Body of pancreas (tissue), 4 donors: ENCODE results near the gene ELK1. TPM values are rescaled to one million over a fixed set of nuclear protein-coding genes. Genes with fewer than 3 reads are reported as not detected.

Experiments
- ATAC-seq: fragments of 150-250 bp; one replicate; pipeline ENCODE4 v1.9.1; 2016
- DNase-seq, 4 donors: peaks; one replicate each; pipeline ENCODE4 v3.0.0-alpha.2; 2019
- H3K27ac ChIP-seq, 4 donors: fragments of 200-600 bp; sonication (generic); 1 replicate in 3 of 4; 2 replicates in 1 of 4; pipeline versions ENCODE4 v1.5.1 to v1.6.1; 2016 to 2019; ENCODE audit warnings: mild to moderate bottlenecking in 1 of 4, mixed read lengths in 1 of 4, moderate library complexity in 1 of 4
- H3K27me3 ChIP-seq, 2 donors: fragments of 200-600 bp; sonication (generic); one replicate each; pipeline ENCODE4 v1.6.0; 2016; ENCODE audit warnings: mild to moderate bottlenecking in 1 of 2
- H3K36me3 ChIP-seq, 2 donors: fragments of 200-600 bp; sonication (generic); replicated peaks in 1 of 2; 2 replicates each; pipeline ENCODE4 v1.5.1; 2016; ENCODE audit warnings: low read depth in 2 of 2; ENCODE audit not compliant: insufficient read depth in 1 of 2
- H3K4me1 ChIP-seq: fragments of 200-600 bp; sonication (generic); one replicate; pipeline ENCODE4 v1.6.0; 2016
- H3K4me3 ChIP-seq, 2 donors: fragments of 200-600 bp; sonication (generic); 1 replicate in 1 of 2; 2 replicates in 1 of 2; pipeline ENCODE4 v1.5.1; 2016 to 2019
- H3K9me3 ChIP-seq, 3 donors: fragments of 200-600 bp; sonication (generic); 1 replicate in 2 of 3; 2 replicates in 1 of 3; pipeline ENCODE4 v1.5.1; 2016
- CTCF ChIP-seq, 7 experiments: fragments of 450-650 bp in 4 of 7; fragments of 200-600 bp in 3 of 7; sonication (generic) in 3 of 7; IDR thresholded peaks; one replicate each; pipeline ENCODE4 v1.5.1; 2016 to 2019; ENCODE audit warnings: antibody characterized with exemption in 7 of 7
- POLR2A ChIP-seq, 3 donors: fragments of 450-650 bp; IDR thresholded peaks; one replicate each; pipeline ENCODE4 v1.6.1; 2016; ENCODE audit warnings: antibody characterized with exemption in 3 of 3, mild to moderate bottlenecking in 2 of 3
- WGBS, 2 donors: methylation state at CpG; one replicate each; pipeline ENCODE4 v1.1.5; 2017; 5-methylcytosine and 5-hydroxymethylcytosine counted together
- intact Hi-C: fragments of 100-400 bp; cut with DNase I; formaldehyde crosslinking; loops from one replicate; pipeline ENCODE4 v1.15.1; 2023
- total RNA-seq, 2 donors: library from RNA; depleted of rRNA; stranded (reverse); fragments of >200 nt; gene quantifications; one replicate each; pipeline ENCODE4 v1.1.0, GENCODE V29; 2016

Gene ELK1
- total RNA-seq, 2 donors from 2014 or later = 6.9 to 9.9 TPM

- 0% methylated on average over 12 of the region's 13 CpGs; no CpG with 5 or more reads in 1 of the 2 donors for WGBS, 2 donors
- H3K4me3 ChIP-seq = peak overlapping the region in 1 of 2 donors; percentile 9
- H3K27ac ChIP-seq = peak overlapping the region; percentile 77 to 99 (median 94)
- ATAC-seq = no peak
- peaks cover 0 to 3% of the 10 kb centered on the region in 2 donors for H3K36me3 ChIP-seq
- no peaks in the 10 kb centered on the region for H3K9me3 ChIP-seq
- no peak for DNase-seq
- no peaks in the 10 kb centered on the region for H3K27me3 ChIP-seq
- no peaks in the 10 kb centered on the region for H3K4me1 ChIP-seq
- intact Hi-C loops = no loop called here
- TF ChIP-seq POLR2A (IDR thresholded peaks at IDR 0.05) (no peak), CTCF (IDR thresholded peaks at IDR 0.05) (no peak)
These were observed 7.9 kb upstream of the ELK1 start for GRCh38 chrX:47658301-47658683.

- 13 to 23% methylated on average over 7 to 18 of the region's 19 CpGs for WGBS, 2 donors
- peak overlapping the region in 1 of 2 donors; percentile 21 for H3K4me3 ChIP-seq
- H3K9me3 ChIP-seq = no peaks in the 10 kb centered on the region
- peak; percentile 13 for ATAC-seq
- H3K27me3 ChIP-seq = no peaks in the 10 kb centered on the region
- H3K4me1 ChIP-seq = peaks cover 20% of the 10 kb centered on the region
- no peak for DNase-seq
- no peaks in the 10 kb centered on the region for H3K36me3 ChIP-seq
- TF ChIP-seq POLR2A (IDR thresholded peaks at IDR 0.05) (peak in 1 of 3 donors; percentile 11), CTCF (IDR thresholded peaks at IDR 0.05) (no peak)
- intact Hi-C loops = no loop called here
- peak overlapping the region; percentile 57 to 89 (median 76) for H3K27ac ChIP-seq
These were observed 911 bp upstream of the ELK1 start for GRCh38 chrX:47651043-47651905.

- Histone ChIP-seq H3K4me3 (no peak overlapping the region), H3K36me3 (no peaks in the 10 kb centered on the region), H3K9me3 (no peaks in the 10 kb centered on the region), H3K27me3 (no peaks in the 10 kb centered on the region), H3K27ac (peak overlapping the region in 3 of 4 donors; percentile 57 to 89 (median 88)), H3K4me1 (peaks cover 20% of the 10 kb centered on the region)
- no peak for TF ChIP-seq CTCF (IDR thresholded peaks at IDR 0.05)
- no peak for TF ChIP-seq POLR2A (IDR thresholded peaks at IDR 0.05)
- ATAC-seq (no peak), DNase-seq (no peak)
- intact Hi-C loops = no loop called here
- WGBS, 2 donors = 1% methylated on average over 10 to 11 of the region's 11 CpGs
These were observed 591 bp downstream of the ELK1 start for GRCh38 chrX:47649781-47650163.

- H3K4me1 ChIP-seq = peaks cover 20% of the 10 kb centered on the region
- no peaks in the 10 kb centered on the region for H3K9me3 ChIP-seq
- H3K36me3 ChIP-seq = no peaks in the 10 kb centered on the region
- H3K4me3 ChIP-seq = no peak overlapping the region
- intact Hi-C loops = no loop called here
- H3K27me3 ChIP-seq = no peaks in the 10 kb centered on the region
- DNase-seq (no peak), ATAC-seq (no peak)
- WGBS, 2 donors = 24 to 29% methylated on average over 8 of the region's 8 CpGs
- H3K27ac ChIP-seq = no peak overlapping the region
- TF ChIP-seq CTCF (IDR thresholded peaks at IDR 0.05) (no peak), POLR2A (IDR thresholded peaks at IDR 0.05) (no peak)
These were observed 1.1 kb downstream of the ELK1 start for GRCh38 chrX:47649271-47649670.
